Muscle of leg (tissue), 11 donors: ENCODE results near the gene PSPN. TPM values are rescaled to one million over a fixed set of nuclear protein-coding genes. Genes with fewer than 3 reads are reported as not detected.
"Not testable (repeated sequence)": the region's sequence is repeated elsewhere in the genome, so short reads cannot be mapped to it uniquely, and the experiment has no call there.

ENCODE experiments used
- DNase-seq: peaks from one replicate; pipeline ENCODE4 v3.0.0; 2013
- H3K27ac ChIP-seq: one replicate; pipeline ENCODE4 v1.5.1; 2013; ENCODE audit warnings: mild to moderate bottlenecking, low read length, control low read depth
- H3K27me3 ChIP-seq: one replicate; pipeline ENCODE4 v1.6.1; 2013; ENCODE audit warnings: low read length; ENCODE audit not compliant: control insufficient read depth, insufficient read depth
- H3K36me3 ChIP-seq: one replicate; pipeline ENCODE4 v1.6.1; 2013; ENCODE audit warnings: low read length; ENCODE audit not compliant: control insufficient read depth, insufficient read depth
- H3K4me1 ChIP-seq: one replicate; pipeline ENCODE4 v1.6.1; 2013; ENCODE audit warnings: low read length; ENCODE audit not compliant: control insufficient read depth, insufficient read depth
- H3K4me3 ChIP-seq: one replicate; pipeline ENCODE4 v1.5.1; 2013; ENCODE audit warnings: low read length, control low read depth
- H3K9me3 ChIP-seq: replicated peaks from 2 replicates; pipeline ENCODE4 v1.6.1; 2013; ENCODE audit warnings: low read depth, low read length; ENCODE audit not compliant: control insufficient read depth
- WGBS: methylation state at CpG from one replicate; pipeline ENCODE4 v1.1.5; 2013; ENCODE audit warnings: missing lambda C conversion rate; ENCODE audit not compliant: insufficient coverage; 5-methylcytosine and 5-hydroxymethylcytosine counted together
- polyA plus RNA-seq, 8 donors: library from polyadenylated mRNA; unstranded; fragments of 120-200 nt; gene quantifications; one replicate each; pipeline versions ENCODE4 v1.2.1 to v1.2.3, GENCODE V29; 2013; ENCODE audit warnings: inconsistent platforms in 1 of 8, low replicate concordance in 1 of 8; ENCODE audit not compliant: insufficient read length in 8 of 8, insufficient read depth in 1 of 8
- total RNA-seq: library from RNA; stranded (reverse); fragments of 120-200 nt; gene quantifications from one replicate; pipeline ENCODE4 v1.2.4, GENCODE V29; 2013

The PSPN gene
- total and polyA plus RNA-seq, 9 donors = 0.88 to 1.5 (median 1.1) TPM

- Histone ChIP-seq H3K4me1 (peaks cover 9% of the 10 kb centered on the region), H3K27ac (peak overlapping the region; percentile 29), H3K9me3 (no peaks in the 10 kb centered on the region), H3K4me3 (no peak overlapping the region), H3K36me3 (no peaks in the 10 kb centered on the region), H3K27me3 (no peaks in the 10 kb centered on the region)
- WGBS = 23% methylated on average over 18 of the region's 22 CpGs
- DNase-seq = peak; percentile 93
Measured at GRCh38 chr19:6402837-6403608, 27.3 kb upstream of the PSPN start.

- Histone ChIP-seq H3K4me1 (peaks cover 9% of the 10 kb centered on the region), H3K27ac (no peak overlapping the region), H3K4me3 (no peak overlapping the region), H3K27me3 (no peaks in the 10 kb centered on the region), H3K36me3 (no peaks in the 10 kb centered on the region), H3K9me3 (no peaks in the 10 kb centered on the region)
- WGBS = 79% methylated on average over 10 of the region's 10 CpGs
- no peak for DNase-seq
Measured at GRCh38 chr19:6402058-6402457, 26.3 kb upstream of the PSPN start.

- H3K4me3 ChIP-seq, DNase-seq, H3K27me3 ChIP-seq, H3K9me3 ChIP-seq, H3K4me1 ChIP-seq, H3K36me3 ChIP-seq, H3K27ac ChIP-seq: not testable (repeated sequence)
- WGBS = 86% methylated on average over 7 of the region's 23 CpGs
Measured at GRCh38 chr19:6400062-6400944, 24.6 kb upstream of the PSPN start.

GRCh38 chr19:6396305-6396704, 20.6 kb upstream of the PSPN start:
- DNase-seq = no peak
- Histone ChIP-seq H3K4me1 (peaks cover 12% of the 10 kb centered on the region), H3K4me3 (no peak overlapping the region), H3K36me3 (peaks cover 4% of the 10 kb centered on the region), H3K9me3 (no peaks in the 10 kb centered on the region), H3K27ac (no peak overlapping the region), H3K27me3 (no peaks in the 10 kb centered on the region)
- WGBS = 95% methylated on average over 11 of the region's 12 CpGs

GRCh38 chr19:6394831-6395230, 19.1 kb upstream of the PSPN start:
- no peaks in the 10 kb centered on the region for H3K9me3 ChIP-seq
- no peak overlapping the region for H3K27ac ChIP-seq
- H3K27me3 ChIP-seq = no peaks in the 10 kb centered on the region
- WGBS = 100% methylated on average over 2 of the region's 3 CpGs
- H3K4me1 ChIP-seq = peaks cover 12% of the 10 kb centered on the region
- peaks cover 14% of the 10 kb centered on the region for H3K36me3 ChIP-seq
- no peak overlapping the region for H3K4me3 ChIP-seq
- DNase-seq = no peak

GRCh38 chr19:6393983-6394412, 18.3 kb upstream of the PSPN start:
- WGBS = 8% methylated on average over 8 of the region's 14 CpGs
- Histone ChIP-seq H3K27ac (peak overlapping the region; percentile 94), H3K27me3 (no peaks in the 10 kb centered on the region), H3K36me3 (peaks cover 22% of the 10 kb centered on the region), H3K9me3 (no peaks in the 10 kb centered on the region), H3K4me1 (peaks cover 12% of the 10 kb centered on the region), H3K4me3 (peak overlapping the region; percentile 82)
- no peak for DNase-seq

- peak within 1 kb of the TSS; percentile 82 for H3K4me3 ChIP-seq
- DNase-seq = peak; percentile 99
- H3K27me3 ChIP-seq = no peaks in the 10 kb centered on the region
- H3K36me3 ChIP-seq = peaks cover 29% of the 10 kb centered on the region
- WGBS = under 1% methylated on average over 58 of the region's 69 CpGs
- peaks cover 12% of the 10 kb centered on the region for H3K4me1 ChIP-seq
- H3K9me3 ChIP-seq = no peaks in the 10 kb centered on the region
- H3K27ac ChIP-seq = peak within 1 kb of the TSS; percentile 94
Measured at GRCh38 chr19:6393074-6393982, 17.6 kb upstream of the PSPN start, which contains the start of gene GTF2F1. GTF2F1 (minus strand) TSS chr19:6393164; CDS start chr19:6392995, 169 bp downstream.

GRCh38 chr19:6392221-6393073, 16.7 kb upstream of the PSPN start:
- Histone ChIP-seq H3K4me3 (peak overlapping the region; percentile 82), H3K9me3 (no peaks in the 10 kb centered on the region), H3K36me3 (peaks cover 36% of the 10 kb centered on the region), H3K4me1 (peaks cover 12% of the 10 kb centered on the region), H3K27ac (peak overlapping the region; percentile 94), H3K27me3 (no peaks in the 10 kb centered on the region)
- DNase-seq = peak; percentile 26
- whole genome bisulfite sequencing = 6% methylated on average over 17 of the region's 30 CpGs

GRCh38 chr19:6387372-6387771, 11.6 kb upstream of the PSPN start:
- H3K4me1 ChIP-seq = peaks cover 4% of the 10 kb centered on the region
- WGBS = 90% methylated on average over 6 of the region's 19 CpGs
- no peaks in the 10 kb centered on the region for H3K9me3 ChIP-seq
- no peaks in the 10 kb centered on the region for H3K27me3 ChIP-seq
- H3K4me3 ChIP-seq = no peak overlapping the region
- H3K36me3 ChIP-seq = peaks cover 76% of the 10 kb centered on the region
- DNase-seq = no peak
- H3K27ac ChIP-seq = no peak overlapping the region
